HG02763 (cell line): ENCODE data around the gene HRH1.
"Not testable (repeated sequence)": the region's sequence is repeated elsewhere in the genome, so short reads cannot be mapped to it uniquely, and the experiment has no call there.

Source experiments
- ATAC-seq: cut with Tn5 transposase; IDR thresholded peaks from one replicate; pipeline ENCODE4 v1.9.1; 2021; ENCODE audit warnings: mild to moderate bottlenecking, moderate library complexity; ENCODE audit not compliant: unreplicated experiment

The HRH1 gene, protein sequence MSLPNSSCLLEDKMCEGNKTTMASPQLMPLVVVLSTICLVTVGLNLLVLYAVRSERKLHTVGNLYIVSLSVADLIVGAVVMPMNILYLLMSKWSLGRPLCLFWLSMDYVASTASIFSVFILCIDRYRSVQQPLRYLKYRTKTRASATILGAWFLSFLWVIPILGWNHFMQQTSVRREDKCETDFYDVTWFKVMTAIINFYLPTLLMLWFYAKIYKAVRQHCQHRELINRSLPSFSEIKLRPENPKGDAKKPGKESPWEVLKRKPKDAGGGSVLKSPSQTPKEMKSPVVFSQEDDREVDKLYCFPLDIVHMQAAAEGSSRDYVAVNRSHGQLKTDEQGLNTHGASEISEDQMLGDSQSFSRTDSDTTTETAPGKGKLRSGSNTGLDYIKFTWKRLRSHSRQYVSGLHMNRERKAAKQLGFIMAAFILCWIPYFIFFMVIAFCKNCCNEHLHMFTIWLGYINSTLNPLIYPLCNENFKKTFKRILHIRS

GRCh38 chr3:11154036-11154952 is at the start of gene HRH1:
TSS of gene HRH1 (plus strand) at chr3:11154493. CDS start at chr3:11259038, 104,545 bp downstream.
- ATAC-seq, result no peak

DNA sequence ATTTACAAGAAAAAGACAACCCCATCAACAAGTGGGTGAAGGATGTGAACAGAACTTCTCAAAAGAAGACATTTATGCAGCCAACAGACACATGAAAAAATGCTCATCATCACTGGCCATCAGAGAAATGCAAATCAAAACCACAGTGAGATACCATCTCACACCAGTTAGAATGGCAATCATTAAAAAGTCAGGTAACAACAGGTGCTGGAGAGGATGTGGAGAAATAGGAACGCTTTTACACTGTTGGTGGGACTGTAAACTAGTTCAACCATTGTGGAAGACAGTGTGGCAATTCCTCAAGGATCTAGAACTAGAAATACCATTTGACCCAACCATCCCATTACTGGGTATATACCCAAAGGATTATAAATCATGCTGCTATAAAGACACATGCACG is 41.0 kb upstream of the HRH1 start:
- not testable (repeated sequence) for ATAC-seq

GRCh38 chr3:11115548-11115947 is 38.7 kb upstream of the HRH1 start:
- no peak for ATAC-seq

DNA sequence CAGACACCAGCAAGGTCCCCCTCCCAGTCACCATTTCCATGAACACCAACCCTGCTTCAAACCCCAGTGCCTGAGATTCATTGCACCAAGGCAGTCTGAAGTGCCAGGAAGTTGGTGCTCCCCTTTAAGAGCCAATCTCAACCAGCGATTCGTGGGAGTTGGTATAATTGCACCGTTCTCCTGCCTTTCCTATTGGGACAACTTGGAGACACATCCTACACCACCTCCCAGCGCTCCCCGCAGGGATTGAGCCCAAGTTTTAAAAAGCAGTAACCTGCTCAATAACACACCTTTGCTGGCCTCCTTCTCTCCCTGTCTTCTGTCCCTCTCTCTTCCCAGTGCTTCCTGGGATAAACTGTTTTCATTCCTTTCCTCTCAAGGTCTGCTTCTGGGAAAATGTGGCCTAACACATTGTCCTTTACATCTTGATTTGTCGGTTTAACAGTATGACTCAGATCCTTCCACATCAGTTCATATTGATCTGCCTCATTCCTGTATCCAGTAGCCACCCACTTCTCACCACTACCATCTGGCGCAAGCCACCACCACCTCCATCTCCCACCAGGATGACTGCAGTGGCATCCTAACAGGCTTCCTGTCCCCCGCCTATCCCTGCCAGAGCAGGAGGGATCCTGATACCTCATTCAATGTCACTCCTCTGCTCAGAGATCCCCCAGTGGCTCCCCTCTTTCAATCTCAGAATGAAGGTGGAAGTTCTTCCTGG is 37.8 kb upstream of the HRH1 start:
- no peak for ATAC-seq

DNA sequence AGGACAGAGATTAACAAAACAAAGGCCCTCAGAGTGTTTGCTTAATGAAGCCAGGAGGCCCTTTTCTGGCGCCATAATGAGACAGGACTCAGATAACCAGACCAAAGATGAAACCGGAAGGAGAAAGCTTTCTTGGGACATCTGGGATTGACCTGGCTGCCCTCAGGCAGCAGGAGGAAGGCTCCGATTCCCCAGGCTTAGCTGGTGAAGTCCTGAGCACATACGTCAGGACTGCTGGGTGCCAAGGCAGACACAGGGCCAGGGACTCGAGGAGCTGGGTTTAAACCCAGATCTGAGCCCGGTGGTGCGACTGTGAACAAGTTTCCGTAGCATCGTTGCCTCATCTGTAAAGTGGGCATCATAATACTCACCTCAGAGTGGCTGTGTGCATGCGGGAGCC is 36.7 kb upstream of the HRH1 start:
- no peak for ATAC-seq

DNA sequence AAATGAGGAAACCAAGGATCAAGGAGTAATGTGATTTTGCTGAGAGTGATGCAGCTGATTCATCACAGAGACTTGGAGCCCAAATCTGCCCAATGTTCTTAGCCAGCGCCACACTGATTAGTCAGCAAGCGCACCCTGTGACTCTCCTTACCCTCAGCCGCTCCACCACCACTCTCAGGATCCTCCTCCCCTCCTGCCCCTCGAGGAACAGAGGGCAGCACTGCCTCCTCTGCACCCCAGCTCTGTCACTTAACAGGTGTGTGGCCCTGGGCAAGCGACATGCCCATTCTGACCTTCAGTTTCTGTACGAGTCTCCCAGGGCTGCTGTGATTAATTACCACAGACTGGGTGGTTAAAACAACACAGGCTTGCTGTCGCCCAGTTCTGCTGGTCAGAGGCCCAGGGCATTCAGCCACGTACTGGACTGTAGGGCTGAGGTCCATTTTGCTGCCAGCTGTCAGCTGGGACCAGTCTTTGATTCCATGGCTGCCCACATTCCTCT is 36.1 kb upstream of the HRH1 start:
- ATAC-seq, result no peak

DNA sequence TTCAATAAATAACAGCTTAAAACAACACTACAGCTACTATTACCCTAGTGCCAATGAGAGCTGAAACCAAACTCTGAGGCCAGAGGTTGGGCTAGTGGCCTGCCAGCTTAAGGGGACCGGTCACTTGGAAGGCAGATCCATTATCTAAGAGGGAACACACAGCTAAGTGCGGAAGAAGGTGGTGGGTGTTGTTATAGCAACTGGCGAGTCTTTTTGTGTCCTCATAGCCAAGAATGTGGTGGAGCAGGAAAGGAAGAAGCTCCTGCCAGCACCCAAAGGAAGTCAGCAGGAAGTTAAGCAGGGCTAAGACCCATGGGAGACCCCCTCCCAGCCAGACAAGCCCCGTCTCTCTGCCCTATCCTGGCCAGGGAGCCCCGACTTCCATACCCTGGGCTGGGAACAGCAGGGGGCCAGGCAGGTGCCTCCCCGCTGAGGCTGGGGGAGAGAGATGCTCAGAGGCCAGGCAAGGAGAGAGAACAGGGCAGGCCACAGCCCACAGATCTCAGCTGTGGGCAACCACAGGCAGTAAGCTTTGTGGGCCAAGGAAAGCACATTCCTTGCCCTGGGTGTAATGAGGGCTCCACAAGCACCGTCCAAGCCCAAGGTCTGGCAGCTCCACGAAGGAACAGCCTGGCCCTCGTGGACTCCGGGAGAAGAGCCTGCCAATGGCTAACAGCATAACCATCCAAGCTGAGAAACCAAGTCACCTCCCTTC is 34.0 kb upstream of the HRH1 start:
- no peak for ATAC-seq

DNA sequence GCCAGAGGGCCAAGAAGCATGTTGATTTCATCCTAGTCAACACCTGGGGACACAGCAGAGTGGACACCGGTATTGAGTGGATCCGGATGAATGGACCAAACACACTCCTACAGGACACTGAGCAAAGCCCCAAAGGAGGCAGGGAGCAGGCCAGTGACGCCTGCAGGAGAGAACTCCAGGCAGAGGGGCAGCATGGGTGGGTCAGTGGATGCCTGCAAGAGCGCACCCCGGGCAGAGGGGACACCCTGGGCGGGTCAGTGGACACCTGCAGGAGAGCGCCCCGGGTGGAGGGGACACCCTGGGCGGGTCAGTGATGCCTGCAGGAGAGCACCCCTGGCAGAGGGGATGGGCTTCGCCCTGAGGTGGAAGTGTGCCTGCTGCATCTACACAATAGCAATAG is 27.6 kb upstream of the HRH1 start:
- ATAC-seq, result no peak

- no peak for ATAC-seq
Measured at GRCh38 chr3:11128682-11129632, 25.3 kb upstream of the HRH1 start.

DNA sequence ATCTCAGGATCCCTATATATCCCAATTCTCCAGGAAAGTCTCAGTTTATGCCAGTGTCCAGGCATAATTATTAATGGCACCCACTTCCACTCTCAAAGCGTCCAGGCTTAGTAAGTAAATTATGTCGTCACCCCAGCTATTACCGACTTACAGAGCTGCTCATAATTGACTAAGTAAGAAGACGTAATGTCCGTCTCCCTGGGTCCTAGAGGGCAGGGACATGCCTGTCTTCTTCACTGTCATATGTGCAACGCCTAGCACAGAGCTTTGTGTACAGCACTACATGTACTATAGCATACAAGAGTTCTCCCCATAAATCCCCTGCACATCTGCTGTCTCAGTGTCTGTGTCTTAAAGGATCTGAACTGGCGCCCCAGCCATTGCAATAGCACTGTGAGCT is 23.9 kb upstream of the HRH1 start:
- no peak for ATAC-seq

DNA sequence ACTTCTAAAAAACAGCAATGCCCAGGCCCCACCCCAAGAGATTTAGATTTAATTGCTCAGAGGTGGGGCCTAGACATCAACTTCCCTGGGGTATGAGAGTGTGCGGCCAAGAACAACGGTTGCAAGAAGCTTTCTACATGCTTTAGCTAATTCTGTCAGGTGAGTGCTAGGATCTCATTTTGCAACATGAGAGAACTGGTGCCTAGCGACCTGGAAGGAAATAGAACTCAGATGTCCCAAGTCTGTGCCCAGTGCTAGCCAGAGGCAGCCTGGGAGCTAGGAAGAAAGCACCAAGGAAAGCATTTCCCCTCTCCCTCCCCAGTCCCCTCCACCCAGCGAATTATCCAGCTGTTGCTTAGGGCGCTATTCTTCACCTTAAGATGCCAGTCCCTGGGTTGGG is 22.9 kb upstream of the HRH1 start:
- no peak for ATAC-seq

DNA sequence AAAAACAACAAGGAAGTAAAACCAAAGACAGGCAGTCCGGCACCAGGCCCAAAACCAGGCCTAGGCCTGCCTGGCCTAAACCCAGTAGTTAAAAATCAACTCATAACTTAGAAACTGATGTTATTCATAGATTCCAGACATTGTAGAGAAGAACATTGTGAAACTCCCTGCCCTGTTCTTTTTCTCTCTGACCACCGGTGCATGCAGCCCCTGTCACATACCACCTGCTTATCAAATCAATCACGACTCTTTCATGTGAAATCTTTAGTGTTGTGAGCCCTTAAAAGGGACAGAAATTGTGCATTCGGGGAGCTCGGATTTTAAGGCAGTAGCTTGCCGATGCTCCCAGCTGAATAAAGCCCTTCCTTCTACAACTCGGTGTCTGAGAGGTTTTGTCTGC is 22.4 kb upstream of the HRH1 start:
- not testable (repeated sequence) for ATAC-seq

DNA sequence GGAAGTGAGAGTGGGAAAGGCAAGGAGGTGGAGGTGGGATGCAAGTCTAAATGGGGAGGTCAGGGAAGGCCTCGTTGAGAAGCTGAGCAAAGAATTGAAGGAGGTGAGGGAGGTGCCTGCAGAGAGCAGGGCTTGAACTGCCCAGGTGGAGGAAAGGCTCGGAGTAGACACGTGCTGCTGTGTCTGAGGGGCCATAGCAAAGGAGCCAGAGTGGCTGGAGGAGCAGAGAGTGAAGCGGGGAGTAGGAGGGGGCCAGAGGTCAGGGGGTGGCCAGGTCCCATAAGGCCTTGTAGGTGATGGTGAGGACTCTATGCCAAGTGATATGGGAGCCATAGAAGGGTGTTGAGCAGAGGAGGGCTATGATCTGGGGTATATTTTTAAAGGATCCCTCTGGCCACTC is 21.4 kb upstream of the HRH1 start:
- no peak for ATAC-seq

GRCh38 chr3:11134794-11135193 is 19.5 kb upstream of the HRH1 start:
- ATAC-seq, result no peak

DNA sequence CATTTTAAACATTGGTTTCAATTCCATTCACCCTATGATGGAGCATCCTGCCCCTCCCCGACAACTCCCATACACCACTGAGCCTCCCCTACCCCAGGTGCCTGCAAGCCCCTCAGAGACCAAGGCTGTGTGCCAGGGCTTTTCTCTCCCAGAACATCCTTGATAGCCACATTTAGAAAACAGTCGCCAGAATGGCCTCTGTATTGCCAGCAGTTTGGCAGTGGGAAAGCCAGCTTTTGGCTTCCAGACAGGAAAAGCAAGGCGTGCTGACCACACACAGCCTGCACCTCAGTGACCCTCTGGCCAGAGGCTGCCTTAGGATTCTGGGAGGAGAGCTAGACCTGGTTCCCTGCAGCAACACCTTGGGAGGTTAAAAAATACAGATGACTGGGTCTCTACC is 18.2 kb upstream of the HRH1 start:
- no peak for ATAC-seq

DNA sequence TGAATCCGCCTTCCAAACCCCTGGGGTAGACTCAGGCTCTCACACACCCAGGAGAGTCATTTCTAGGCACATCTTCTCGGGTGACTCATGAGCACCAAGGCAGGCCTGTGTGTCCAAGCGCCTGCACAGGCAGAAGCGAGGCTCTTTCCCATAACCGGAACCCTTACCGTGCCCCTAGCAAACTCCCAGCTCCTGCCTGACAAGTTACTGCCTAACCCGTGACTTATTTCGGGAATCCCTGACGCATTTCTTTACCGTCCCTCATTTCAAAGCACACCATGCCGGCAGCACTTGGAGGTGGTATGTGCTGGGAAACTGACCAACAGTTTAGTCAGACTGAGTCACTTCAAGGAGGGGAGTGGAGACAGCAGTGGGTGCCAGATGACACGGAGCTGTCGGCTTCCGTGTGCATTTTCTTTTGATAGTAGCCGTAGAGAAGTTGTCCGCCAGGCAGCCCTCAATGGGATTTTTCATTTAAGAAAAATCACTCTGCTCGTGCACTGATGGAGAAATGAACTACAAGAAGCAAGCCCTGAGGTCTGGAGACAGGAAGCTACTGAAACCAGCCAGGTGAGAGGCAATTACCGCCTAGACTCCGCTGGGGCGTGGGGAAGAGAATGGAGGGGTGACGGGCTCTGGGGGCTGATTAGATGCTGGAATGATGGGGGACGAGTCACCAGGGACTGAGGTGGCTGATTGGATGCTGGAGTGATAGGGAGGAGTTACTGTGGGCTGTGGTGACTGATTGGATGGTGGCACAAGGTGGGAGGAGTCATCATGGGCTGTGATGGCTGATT is 17.3 kb upstream of the HRH1 start:
- no peak for ATAC-seq

- no peak for ATAC-seq
Measured at GRCh38 chr3:11137627-11137959, 16.7 kb upstream of the HRH1 start.

GRCh38 chr3:11138371-11138770 is 15.9 kb upstream of the HRH1 start:
- ATAC-seq, result no peak
